T-helper 1 cell treated with Interleukin-12 subunit alpha and Interleukin-12 subunit beta and Interleukin-4 antibody, amounts not matched to agents 30 μg/mL and 1 μg/mL, for 36 hours (primary cell): ENCODE measurements around the gene SAMM50.

Experiments
- H3K27ac Mint-ChIP-seq: one replicate; pipeline ENCODE4 v1.8.0; 2021; ENCODE audit warnings: mild to moderate bottlenecking, mixed read lengths
- H3K27me3 Mint-ChIP-seq: one replicate; pipeline ENCODE4 v1.8.0; 2021; ENCODE audit warnings: low read depth, mixed read lengths
- H3K36me3 Mint-ChIP-seq: one replicate; pipeline ENCODE4 v1.8.0; 2021; ENCODE audit warnings: low read depth, mixed read lengths
- H3K4me1 Mint-ChIP-seq: one replicate; pipeline ENCODE4 v1.8.0; 2021; ENCODE audit warnings: low read depth, mixed read lengths
- H3K4me3 Mint-ChIP-seq: one replicate; pipeline ENCODE4 v1.8.0; 2021; ENCODE audit warnings: mild to moderate bottlenecking, moderate library complexity, mixed read lengths
- H3K9me3 Mint-ChIP-seq: one replicate; pipeline ENCODE4 v1.8.0; 2021; ENCODE audit warnings: mixed read lengths

SAMM50 gene

DNA sequence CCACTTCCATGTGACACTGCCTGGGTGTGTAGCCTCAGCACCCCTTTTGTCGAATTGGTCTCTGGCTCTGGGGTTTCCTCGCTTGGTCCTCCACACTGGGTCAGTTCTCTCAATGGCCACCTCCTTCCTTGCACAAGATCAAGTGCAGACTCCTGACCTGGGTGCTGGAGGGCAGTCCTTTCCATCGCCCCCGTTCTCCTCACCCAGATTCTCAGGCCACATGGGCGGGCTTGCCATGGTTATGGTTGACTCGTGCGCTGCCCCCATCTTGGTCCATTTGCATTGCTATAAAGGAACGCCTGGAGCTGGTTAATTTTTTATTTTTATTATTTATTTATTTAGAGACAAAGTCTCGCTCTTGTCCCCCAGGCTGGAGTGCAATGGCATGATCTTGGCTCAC, 63.4 kb downstream of the SAMM50 start:
- Mint-ChIP-seq H3K36me3 (peaks cover 2% of the 10 kb centered on the region), H3K27ac (no peak overlapping the region), H3K27me3 (no peaks in the 10 kb centered on the region), H3K9me3 (no peaks in the 10 kb centered on the region), H3K4me3 (no peak overlapping the region), H3K4me1 (peaks cover 5% of the 10 kb centered on the region)

DNA sequence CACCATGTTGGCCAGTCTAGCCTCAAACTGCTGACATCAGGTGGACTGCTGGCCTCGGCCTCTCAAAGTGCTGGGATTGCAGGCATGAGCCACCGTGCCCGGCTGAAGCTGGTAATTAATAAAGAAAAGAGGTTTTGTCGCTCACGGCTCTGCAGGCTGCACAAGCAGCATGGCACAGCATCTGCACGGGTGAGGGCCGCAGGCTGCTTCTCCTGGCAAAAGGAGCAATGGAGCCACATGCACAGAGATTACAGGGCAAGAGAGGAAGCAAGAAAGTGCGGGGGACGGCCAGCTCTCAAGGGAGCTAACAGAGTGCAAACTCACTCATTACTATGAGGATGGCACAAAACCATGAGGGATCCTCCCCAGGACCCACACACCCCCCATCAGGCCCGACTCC, 64.2 kb downstream of the SAMM50 start:
- peaks cover 2% of the 10 kb centered on the region for H3K36me3 Mint-ChIP-seq

DNA sequence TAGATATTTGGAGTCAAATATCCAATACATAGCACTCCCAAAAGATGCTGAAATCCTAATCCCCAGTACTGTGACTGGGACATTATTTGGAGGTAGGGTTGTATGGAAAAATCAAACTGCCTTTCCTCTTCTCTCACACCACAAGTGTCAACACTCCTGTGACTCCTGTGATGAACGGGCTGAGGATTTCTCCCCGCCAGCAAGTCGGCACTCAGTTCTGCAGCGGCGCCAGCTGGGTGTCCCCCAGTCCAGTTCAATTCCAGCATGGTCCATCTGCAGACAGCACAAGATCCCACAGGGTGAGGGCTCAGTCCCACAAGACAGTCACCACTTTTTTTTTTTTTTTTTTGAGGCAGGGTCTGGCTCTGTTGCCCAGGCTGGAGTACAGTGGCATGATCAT, 64.6 kb downstream of the SAMM50 start:
- peaks cover 2% of the 10 kb centered on the region for H3K36me3 Mint-ChIP-seq
- H3K4me1 Mint-ChIP-seq, result peaks cover 8% of the 10 kb centered on the region
- H3K9me3 Mint-ChIP-seq, result no peaks in the 10 kb centered on the region
- no peak overlapping the region for H3K4me3 Mint-ChIP-seq
- no peak overlapping the region for H3K27ac Mint-ChIP-seq
- no peaks in the 10 kb centered on the region for H3K27me3 Mint-ChIP-seq

More for the DNA sequence above, 64.2 kb downstream of the SAMM50 start:
- Mint-ChIP-seq H3K9me3 (no peaks in the 10 kb centered on the region), H3K27ac (no peak overlapping the region), H3K4me3 (no peak overlapping the region), H3K4me1 (peaks cover 8% of the 10 kb centered on the region), H3K27me3 (no peaks in the 10 kb centered on the region)

DNA sequence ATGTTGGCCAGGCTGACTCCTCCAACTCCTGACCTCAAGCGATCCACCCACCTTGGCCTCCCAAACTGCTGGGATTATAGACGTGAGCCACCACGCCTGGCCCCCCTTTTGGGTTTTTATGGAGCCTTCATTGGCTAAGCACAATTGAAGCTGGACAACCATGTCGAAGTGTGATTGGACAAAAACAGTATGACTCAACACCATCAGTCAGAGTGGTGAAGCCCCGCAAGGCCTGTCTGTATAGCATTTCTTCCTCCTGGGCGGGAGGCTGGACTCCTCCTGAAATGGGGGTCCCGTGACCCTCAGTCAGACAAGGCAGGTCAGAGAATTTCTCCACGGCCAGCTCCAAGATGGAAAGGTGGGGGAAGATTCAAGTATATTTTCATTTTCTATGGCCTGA, 65.7 kb downstream of the SAMM50 start:
- Mint-ChIP-seq H3K4me1 (peaks cover 18% of the 10 kb centered on the region), H3K4me3 (no peak overlapping the region), H3K9me3 (no peaks in the 10 kb centered on the region), H3K36me3 (peaks cover 2% of the 10 kb centered on the region), H3K27ac (no peak overlapping the region), H3K27me3 (no peaks in the 10 kb centered on the region)

DNA sequence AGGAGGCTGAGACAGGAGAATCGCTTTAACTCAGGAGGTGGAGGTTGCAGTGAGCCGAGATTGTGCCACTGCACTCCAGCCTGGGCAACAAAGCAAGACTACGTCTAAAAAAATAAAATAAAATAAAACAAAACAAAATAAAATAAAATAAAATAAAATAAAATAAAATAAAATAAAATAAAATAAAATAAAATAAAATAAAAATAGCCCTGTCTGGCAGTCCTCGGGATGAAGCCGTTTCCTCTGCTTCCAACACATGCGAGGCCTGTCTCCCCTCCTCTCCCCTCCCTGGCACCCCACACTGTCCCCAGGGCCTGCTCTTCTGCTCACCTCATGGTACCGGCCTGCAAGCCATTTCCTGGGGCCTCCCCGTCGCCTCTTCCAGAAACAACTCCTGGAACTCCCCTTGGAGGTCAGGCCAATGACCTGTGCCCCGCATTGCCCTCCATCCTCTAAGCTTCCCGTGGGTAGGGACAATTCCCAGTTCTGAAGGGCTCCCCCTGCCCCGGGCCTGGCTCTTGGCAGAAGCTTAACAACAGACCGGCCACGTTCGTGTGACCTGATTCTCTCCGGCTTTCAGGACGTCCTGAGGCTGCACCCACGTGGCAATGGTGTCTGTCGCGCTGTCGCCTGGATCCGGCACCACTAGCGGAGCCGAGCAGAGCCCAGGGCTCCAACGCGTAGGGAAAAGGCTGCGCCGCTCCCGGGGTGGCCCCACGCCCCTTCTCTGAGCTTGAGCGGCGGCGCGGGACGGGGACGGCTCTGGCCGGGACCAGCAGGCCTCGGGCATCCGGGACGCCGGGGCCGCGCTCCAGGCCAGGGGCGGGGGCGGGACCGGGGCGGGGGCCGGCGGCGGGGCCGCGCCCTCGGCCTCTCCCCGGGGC, 68.4 kb downstream of the SAMM50 start:
- H3K9me3 Mint-ChIP-seq, result no peaks in the 10 kb centered on the region
- H3K36me3 Mint-ChIP-seq, result peaks cover 2% of the 10 kb centered on the region
- peak overlapping the region; percentile 84 for H3K4me3 Mint-ChIP-seq
- peaks cover 35% of the 10 kb centered on the region for H3K4me1 Mint-ChIP-seq
- peak overlapping the region; percentile 84 for H3K27ac Mint-ChIP-seq
- no peaks in the 10 kb centered on the region for H3K27me3 Mint-ChIP-seq

DNA sequence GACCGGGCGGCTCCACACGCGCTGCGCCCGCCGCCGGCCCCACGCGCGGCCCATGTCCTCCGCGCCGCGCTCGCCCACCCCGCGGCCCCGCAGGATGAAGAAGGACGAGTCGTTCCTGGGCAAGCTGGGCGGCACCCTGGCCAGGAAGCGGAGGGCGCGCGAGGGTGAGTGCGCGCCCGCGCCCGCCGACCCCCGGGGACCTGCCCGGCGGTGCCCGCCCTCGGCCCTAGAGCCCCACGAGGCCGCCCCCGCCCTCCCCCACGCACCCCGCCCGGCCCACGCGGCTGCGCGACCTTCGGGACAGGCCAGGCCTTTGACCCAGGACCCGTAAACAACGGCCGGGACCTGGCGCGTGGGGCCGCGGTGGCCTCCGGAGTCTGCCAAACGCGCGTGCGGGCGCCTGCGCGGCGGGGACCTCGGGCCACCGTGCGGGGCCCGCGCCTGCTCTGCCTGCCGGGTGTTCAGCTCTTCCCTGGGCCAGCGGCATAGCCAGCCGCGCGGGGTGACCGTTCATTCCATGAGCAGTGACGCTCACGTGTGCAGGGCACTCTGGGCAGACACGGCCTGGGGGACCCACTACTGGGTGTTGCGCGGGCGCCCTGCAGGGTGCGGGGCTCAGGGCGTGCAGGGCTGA, 69.2 kb downstream of the SAMM50 start, which contains the start of gene PARVB:
Gene PARVB (plus strand): TSS at position 15 of the 634 bp plus-strand sequence. CDS start 38 bp downstream, at position 53.
- Mint-ChIP-seq H3K4me1 (peaks cover 37% of the 10 kb centered on the region), H3K27me3 (no peaks in the 10 kb centered on the region), H3K36me3 (peaks cover 2% of the 10 kb centered on the region), H3K27ac (peak within 1 kb of the TSS; percentile 95), H3K9me3 (no peaks in the 10 kb centered on the region), H3K4me3 (peak within 1 kb of the TSS; percentile 84)

DNA sequence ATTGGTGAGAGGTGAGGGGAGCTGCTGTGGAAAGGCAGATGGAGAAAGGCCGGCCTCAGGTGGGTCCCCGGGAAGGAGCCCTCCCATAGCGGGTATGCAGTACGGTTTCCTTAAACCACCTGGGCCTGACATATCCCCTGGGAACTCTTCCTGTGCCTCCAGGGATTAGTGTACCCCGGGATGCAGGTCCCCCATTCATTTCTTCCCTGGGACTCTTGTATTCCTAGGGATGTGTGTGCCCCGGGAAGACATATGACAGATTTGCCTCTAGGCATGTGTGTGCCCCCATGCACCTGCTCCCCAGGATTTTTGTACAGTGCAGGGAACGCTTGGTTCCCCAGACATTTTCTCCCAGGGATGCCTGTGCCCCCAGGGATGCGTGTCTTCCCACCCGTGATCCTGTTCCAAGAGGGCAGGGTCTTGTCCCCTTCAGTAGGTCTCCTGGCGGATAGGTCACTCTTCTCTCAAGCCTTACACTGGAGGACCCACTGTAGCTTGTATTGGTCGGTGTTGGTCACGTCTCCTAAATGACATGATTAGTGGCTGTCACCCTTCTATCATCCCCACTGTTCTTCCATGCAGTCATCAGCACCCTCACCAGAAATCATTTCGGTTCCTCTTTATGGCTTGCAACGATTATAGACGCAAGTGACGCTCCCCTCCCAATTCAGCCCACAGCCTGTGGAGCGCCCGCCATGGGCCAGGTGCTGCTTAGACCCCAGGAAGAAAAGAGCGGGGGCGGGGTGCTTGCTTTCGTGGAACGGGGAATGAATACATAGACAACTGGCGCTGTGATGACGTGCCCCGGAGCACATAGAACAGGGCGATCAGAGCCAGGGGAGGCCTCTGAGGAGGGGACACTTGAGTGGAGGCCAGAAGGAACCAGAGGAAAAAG, 70.2 kb downstream of the SAMM50 start:
- Mint-ChIP-seq H3K4me3 (peak overlapping the region; percentile 83), H3K36me3 (peaks cover 2% of the 10 kb centered on the region), H3K27me3 (no peaks in the 10 kb centered on the region), H3K27ac (peak overlapping the region; percentile 95), H3K9me3 (no peaks in the 10 kb centered on the region), H3K4me1 (peaks cover 35% of the 10 kb centered on the region)

DNA sequence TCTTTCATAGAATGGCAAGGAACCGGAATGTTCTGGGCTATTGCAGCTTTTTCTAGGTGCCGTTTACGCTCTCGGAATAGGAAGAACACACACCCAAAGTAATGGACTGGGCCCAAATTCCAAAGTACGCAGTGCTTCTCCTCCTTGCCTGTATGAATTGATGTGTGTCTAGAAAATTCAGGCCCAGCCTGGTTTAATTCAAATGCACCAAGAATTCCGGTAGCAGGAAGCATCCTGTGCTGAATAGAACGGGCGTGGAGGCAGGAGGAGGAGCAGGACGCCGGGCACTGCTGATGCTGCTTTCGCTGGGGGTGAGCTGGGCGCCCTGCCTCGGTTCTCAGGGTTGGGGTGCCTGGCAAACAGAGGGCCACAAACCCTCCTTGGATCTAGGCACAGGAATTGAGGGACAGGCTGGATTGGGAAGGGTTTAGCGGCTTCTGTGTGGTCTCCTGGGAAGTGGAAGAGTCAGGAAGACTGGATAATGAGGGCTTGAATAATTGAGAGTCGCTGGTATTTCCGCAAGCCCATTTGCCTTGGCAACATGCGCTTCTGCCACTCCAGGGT, 70.9 kb downstream of the SAMM50 start:
- Mint-ChIP-seq H3K27ac (peak overlapping the region; percentile 95), H3K4me3 (peak overlapping the region; percentile 79), H3K36me3 (peaks cover 2% of the 10 kb centered on the region), H3K4me1 (peaks cover 42% of the 10 kb centered on the region), H3K27me3 (no peaks in the 10 kb centered on the region), H3K9me3 (no peaks in the 10 kb centered on the region)

DNA sequence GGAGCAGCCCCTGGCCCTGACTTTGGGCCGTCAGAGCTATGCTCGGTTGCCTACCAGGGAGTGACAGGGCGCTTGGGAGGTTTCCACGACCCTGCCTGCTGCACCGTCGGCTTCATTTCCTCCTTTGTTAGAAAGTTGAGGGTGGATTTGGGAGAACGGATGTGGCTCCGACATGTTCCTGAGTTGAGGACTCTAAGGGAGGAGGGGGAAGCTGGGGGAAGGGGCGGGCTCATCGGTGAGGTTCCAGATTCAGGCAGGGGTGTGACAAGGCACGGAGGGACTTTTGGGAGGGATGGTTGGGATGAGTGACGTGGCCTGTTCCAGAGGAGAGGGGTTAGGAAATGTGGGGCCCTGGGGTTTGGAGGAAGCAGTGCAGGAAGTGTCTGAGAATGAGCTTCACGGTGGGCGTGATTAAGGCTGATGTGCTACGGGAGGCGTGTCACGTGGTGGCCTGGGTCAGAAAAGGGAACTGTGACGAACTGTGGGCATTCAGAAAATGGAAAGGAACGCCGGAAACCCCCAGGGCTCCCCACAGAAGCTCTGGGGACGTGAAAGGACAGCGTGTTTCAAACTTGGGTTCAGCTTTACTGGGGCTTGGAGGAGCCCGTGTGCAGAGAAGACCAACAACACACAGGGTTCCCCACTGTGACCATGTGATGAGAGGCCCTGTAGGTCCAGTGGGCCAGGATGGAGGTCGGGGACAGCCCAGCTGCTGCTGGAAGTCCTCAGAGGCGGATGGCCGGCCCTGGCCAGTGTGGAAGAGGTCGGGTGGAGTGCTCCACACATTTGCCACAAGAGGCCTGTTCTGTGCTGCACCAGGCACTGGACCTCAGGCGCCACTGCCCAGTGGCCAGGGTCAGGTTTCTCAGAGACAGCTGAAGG, 71.6 kb downstream of the SAMM50 start:
- Mint-ChIP-seq H3K36me3 (peaks cover 2% of the 10 kb centered on the region), H3K27ac (peak overlapping the region; percentile 95), H3K4me1 (peaks cover 48% of the 10 kb centered on the region), H3K27me3 (no peaks in the 10 kb centered on the region), H3K4me3 (peak overlapping the region; percentile 79), H3K9me3 (no peaks in the 10 kb centered on the region)

DNA sequence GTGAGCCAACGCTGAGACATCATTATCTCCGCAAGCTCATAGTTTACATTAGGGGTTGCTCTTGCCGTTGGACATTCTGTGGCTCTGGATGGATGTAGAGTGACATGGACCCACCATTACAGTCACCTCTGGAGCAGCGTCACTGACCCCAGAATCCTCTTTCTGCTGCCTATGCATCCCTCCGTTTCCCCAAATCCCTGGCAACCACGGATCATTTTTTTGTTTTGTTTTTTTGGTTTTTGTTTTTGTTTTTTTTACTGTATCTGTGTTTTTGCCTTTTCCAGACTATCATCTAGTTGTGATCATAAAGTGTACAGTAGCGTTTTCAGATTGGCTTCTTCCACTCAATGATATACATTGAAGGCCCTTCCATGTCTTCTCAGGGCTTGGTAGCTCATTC, 72.8 kb downstream of the SAMM50 start:
- no peak overlapping the region for H3K4me3 Mint-ChIP-seq
- H3K4me1 Mint-ChIP-seq, result peaks cover 48% of the 10 kb centered on the region
- peak overlapping the region; percentile 46 for H3K27ac Mint-ChIP-seq
- peaks cover 2% of the 10 kb centered on the region for H3K36me3 Mint-ChIP-seq
- no peaks in the 10 kb centered on the region for H3K9me3 Mint-ChIP-seq
- no peaks in the 10 kb centered on the region for H3K27me3 Mint-ChIP-seq

DNA sequence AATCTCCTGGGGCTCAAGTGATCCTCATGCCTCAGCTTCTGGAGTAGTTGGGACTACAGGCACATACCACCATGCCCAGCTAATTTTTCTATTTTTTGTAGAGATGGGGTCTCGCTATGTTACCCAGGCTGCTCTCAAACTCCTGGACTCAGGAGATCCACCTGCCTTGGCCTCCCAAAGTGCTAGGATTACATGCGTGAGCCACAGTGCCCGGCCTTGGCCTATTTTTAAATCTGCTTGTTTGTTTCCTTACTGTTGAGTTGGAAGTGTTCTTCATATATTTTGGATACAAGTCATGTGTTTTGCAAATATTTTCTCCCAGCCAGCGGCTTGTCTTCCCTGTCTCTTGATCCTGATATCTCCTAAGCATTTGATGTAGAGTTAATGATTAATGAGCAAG, 73.8 kb downstream of the SAMM50 start:
- Mint-ChIP-seq H3K9me3 (no peaks in the 10 kb centered on the region), H3K36me3 (peaks cover 2% of the 10 kb centered on the region), H3K27me3 (no peaks in the 10 kb centered on the region), H3K4me1 (peaks cover 45% of the 10 kb centered on the region), H3K27ac (peak overlapping the region; percentile 24), H3K4me3 (no peak overlapping the region)

DNA sequence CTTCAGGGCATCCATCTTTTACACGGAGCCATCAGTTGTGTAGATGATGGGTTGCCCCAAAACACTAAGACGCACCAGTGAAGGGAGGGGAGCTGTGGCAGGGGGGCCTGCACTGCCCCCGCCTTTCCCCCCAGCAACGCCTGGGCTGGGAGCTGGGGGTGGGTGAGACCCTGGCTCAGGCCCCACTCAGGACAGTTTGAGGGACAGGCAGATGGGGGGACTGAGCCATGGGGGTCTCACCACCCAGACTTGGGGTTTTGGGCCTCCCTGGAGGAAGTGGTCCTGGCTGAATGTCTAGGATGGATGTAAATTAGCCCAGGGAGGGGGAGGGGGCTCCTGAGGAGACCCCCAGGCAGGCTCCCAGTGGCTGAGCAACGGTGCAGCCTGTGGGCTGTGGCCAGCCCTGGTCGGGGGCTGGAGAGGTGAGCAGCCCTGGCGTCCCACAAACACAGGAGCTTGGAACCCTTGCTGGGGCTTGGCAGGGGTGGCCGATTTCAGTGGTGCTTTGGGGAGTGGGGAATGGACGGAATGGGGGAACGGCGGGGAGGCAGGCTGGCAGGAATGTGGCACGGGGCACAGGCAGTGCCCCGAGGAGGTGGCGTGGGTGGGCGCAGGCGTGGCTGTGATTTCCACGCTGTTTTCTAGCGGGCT, 74.9 kb downstream of the SAMM50 start:
- H3K4me3 Mint-ChIP-seq, result no peak overlapping the region
- H3K4me1 Mint-ChIP-seq, result peaks cover 42% of the 10 kb centered on the region
- H3K36me3 Mint-ChIP-seq, result peaks cover 2% of the 10 kb centered on the region
- H3K27ac Mint-ChIP-seq, result no peak overlapping the region
- H3K9me3 Mint-ChIP-seq, result no peaks in the 10 kb centered on the region
- H3K27me3 Mint-ChIP-seq, result no peaks in the 10 kb centered on the region

DNA sequence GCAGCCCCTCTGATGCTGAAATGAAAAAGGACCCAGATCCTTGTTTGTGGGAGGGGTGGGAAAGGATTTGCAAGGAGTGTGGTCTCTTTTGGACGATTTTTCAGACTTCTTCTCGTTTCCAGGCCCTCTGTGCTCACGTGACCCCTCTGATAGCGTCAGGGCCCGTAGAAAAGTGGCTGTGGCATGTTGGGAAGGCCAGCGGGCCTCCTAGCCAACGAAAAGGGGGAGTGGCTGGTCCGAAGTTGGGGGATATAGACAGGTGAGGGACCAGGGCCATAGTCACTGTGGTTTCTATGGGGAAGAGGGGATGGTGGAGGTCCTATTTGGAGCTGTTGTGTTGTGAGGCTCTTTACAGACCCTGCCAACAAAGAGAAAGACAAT, 75.5 kb downstream of the SAMM50 start:
- peaks cover 2% of the 10 kb centered on the region for H3K36me3 Mint-ChIP-seq
- H3K27me3 Mint-ChIP-seq, result no peaks in the 10 kb centered on the region
- no peaks in the 10 kb centered on the region for H3K9me3 Mint-ChIP-seq
- H3K27ac Mint-ChIP-seq, result no peak overlapping the region
- H3K4me3 Mint-ChIP-seq, result no peak overlapping the region
- peaks cover 37% of the 10 kb centered on the region for H3K4me1 Mint-ChIP-seq
